RKO (cell line): Measurements from ENCODE around the gene KIF5C.
A peak's percentile ranks its signal among the peaks of the same experiment; 100 is the strongest.

Experiments
- DNase-seq: peaks from one replicate; pipeline ENCODE4 v3.0.0-alpha.2; 2016; ENCODE audit warnings: low spot score

The KIF5C gene

GRCh38 chr2:148888003-148888501 lies 13.0 kb downstream of the KIF5C start:
- no peak for DNase-seq

GRCh38 chr2:148888986-148889385 lies 14.0 kb downstream of the KIF5C start:
- DNase-seq = no peak

- no peak for DNase-seq
Measured at GRCh38 chr2:148893906-148894305, 18.9 kb downstream of the KIF5C start.

- no peak for DNase-seq
Measured at GRCh38 chr2:148896136-148896535, 21.1 kb downstream of the KIF5C start.

- DNase-seq = no peak
Measured at GRCh38 chr2:148899638-148900318, 24.8 kb downstream of the KIF5C start.

GRCh38 chr2:148900350-148900837 lies 25.4 kb downstream of the KIF5C start:
- DNase-seq = no peak

- DNase-seq = no peak
Measured at GRCh38 chr2:148901142-148901541, 26.1 kb downstream of the KIF5C start.

GRCh38 chr2:148902798-148903197 lies 27.8 kb downstream of the KIF5C start:
- no peak for DNase-seq

GRCh38 chr2:148903294-148903693 lies 28.3 kb downstream of the KIF5C start:
- no peak for DNase-seq

GRCh38 chr2:148903979-148904378 lies 29.0 kb downstream of the KIF5C start:
- no peak for DNase-seq

GRCh38 chr2:148906124-148906523 lies 31.1 kb downstream of the KIF5C start:
- no peak for DNase-seq

- no peak for DNase-seq
Measured at GRCh38 chr2:148907085-148907785, 32.2 kb downstream of the KIF5C start.

GRCh38 chr2:148909114-148909513 lies 34.1 kb downstream of the KIF5C start:
- DNase-seq = peak; percentile 11

GRCh38 chr2:148913061-148913460 lies 38.0 kb downstream of the KIF5C start:
- DNase-seq = no peak

- DNase-seq = no peak
Measured at GRCh38 chr2:148913492-148913891, 38.5 kb downstream of the KIF5C start.

GRCh38 chr2:148914463-148914862 lies 39.4 kb downstream of the KIF5C start:
- DNase-seq = no peak

GRCh38 chr2:148917431-148917830 lies 42.4 kb downstream of the KIF5C start:
- DNase-seq = no peak

- DNase-seq = no peak
Measured at GRCh38 chr2:148918554-148918953, 43.5 kb downstream of the KIF5C start.

- DNase-seq = no peak
Measured at GRCh38 chr2:148920559-148920958, 45.5 kb downstream of the KIF5C start.

GRCh38 chr2:148922062-148922461 lies 47.0 kb downstream of the KIF5C start:
- DNase-seq = no peak

- no peak for DNase-seq
Measured at GRCh38 chr2:148922776-148923475, 47.9 kb downstream of the KIF5C start.

- DNase-seq = no peak
Measured at GRCh38 chr2:148924514-148925178, 49.6 kb downstream of the KIF5C start.
